Lower leg skin (tissue), 3 donors: ENCODE data around the gene TMEM234.

Experiments
- CTCF ChIP-seq, 3 donors: fragments of 450-650 bp; IDR thresholded peaks; one replicate each; pipeline ENCODE4 v1.5.1; 2016; ENCODE audit warnings: antibody characterized with exemption in 3 of 3, mild to moderate bottlenecking in 3 of 3, moderate library complexity in 2 of 3
- POLR2A ChIP-seq, 2 donors: fragments of 450-650 bp; IDR thresholded peaks; one replicate each; pipeline ENCODE4 v1.6.1; 2016 to 2017; ENCODE audit warnings: antibody characterized with exemption in 2 of 2, mild to moderate bottlenecking in 1 of 2, moderate library complexity in 1 of 2

GRCh38 chr1:32221581-32221979 is 573 bp downstream of the TMEM234 start:
- no peak for TF ChIP-seq CTCF (IDR thresholded peaks at IDR 0.05)
- TF ChIP-seq POLR2A (IDR thresholded peaks at IDR 0.05), result no peak
